ENCODE results near the gene PTPN3. TPM values are rescaled to one million over a fixed set of nuclear protein-coding genes. Genes with fewer than 3 reads are reported as not detected.

Gene PTPN3
- polyA plus RNA-seq, 1 experiment, result 1.1 TPM

GRCh38 chr9:109488351-109488750, 9.8 kb downstream of the PTPN3 start:
- Histone ChIP-seq H3K27me3 (ENCODE audit: control insufficient read depth, insufficient read depth, low read length) (no peaks in the 10 kb centered on the region), H3K4me3 (ENCODE audit: low read depth, low read length) (no peak overlapping the region), H3K36me3 (ENCODE audit: control insufficient read depth, insufficient read depth, low read length) (no peaks in the 10 kb centered on the region)
- ChIA-PET POLR2A (no interaction called here), CTCF (interaction anchor here (0.7 to 1.7 kb wide), 2 partner anchors 9 to 18 kb away, joined by 3 to 5 read pairs; no protein-coding TSS in a partner anchor)
- no peak for DNase-seq (ENCODE audit: low read depth)
- TF ChIP-seq, protein P1, sequence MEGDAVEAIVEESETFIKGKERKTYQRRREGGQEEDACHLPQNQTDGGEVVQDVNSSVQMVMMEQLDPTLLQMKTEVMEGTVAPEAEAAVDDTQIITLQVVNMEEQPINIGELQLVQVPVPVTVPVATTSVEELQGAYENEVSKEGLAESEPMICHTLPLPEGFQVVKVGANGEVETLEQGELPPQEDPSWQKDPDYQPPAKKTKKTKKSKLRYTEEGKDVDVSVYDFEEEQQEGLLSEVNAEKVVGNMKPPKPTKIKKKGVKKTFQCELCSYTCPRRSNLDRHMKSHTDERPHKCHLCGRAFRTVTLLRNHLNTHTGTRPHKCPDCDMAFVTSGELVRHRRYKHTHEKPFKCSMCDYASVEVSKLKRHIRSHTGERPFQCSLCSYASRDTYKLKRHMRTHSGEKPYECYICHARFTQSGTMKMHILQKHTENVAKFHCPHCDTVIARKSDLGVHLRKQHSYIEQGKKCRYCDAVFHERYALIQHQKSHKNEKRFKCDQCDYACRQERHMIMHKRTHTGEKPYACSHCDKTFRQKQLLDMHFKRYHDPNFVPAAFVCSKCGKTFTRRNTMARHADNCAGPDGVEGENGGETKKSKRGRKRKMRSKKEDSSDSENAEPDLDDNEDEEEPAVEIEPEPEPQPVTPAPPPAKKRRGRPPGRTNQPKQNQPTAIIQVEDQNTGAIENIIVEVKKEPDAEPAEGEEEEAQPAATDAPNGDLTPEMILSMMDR (IDR thresholded peaks at IDR 0.05; ENCODE audit: insufficient read depth, low read depth, low read length), result no peak

DNA sequence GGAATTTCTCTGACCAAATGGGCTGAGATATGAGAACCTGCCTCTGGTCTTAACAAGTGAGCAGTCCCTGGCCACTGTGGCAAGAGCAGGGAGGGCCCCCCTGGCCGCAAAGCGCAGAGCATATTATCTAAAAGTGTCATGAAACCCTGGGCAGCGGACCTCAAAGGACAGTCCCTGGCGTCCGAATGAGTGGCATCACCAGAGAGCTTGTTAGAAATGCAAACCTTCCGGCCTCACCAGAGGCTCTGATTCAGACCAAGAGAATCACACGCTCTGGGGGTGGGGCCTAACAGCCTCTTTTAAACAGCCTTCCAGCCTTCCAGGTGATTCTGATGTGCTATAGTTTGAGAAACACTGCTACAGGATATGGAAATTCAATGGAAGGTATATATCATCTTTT, 10.9 kb downstream of the PTPN3 start:
- POLR2A ChIA-PET, result no interaction called here
- TF ChIP-seq, protein P1 (IDR thresholded peaks at IDR 0.05; ENCODE audit: insufficient read depth, low read depth, low read length), result no peak
- Histone ChIP-seq H3K4me3 (ENCODE audit: low read depth, low read length) (no peak overlapping the region), H3K27me3 (ENCODE audit: control insufficient read depth, insufficient read depth, low read length) (no peaks in the 10 kb centered on the region), H3K36me3 (ENCODE audit: control insufficient read depth, insufficient read depth, low read length) (no peaks in the 10 kb centered on the region)
- no peak for DNase-seq (ENCODE audit: low read depth)
- CTCF ChIA-PET, result interaction anchor here (0.6 to 1.7 kb wide), 2 partner anchors 17 to 635 kb away, joined by 3 to 5 read pairs; no protein-coding TSS in a partner anchor

- DNase-seq (ENCODE audit: low read depth), result no peak
- TF ChIP-seq, protein P1 (IDR thresholded peaks at IDR 0.05; ENCODE audit: insufficient read depth, low read depth, low read length), result no peak
- Histone ChIP-seq H3K4me3 (ENCODE audit: low read depth, low read length) (no peak overlapping the region), H3K36me3 (ENCODE audit: control insufficient read depth, insufficient read depth, low read length) (no peaks in the 10 kb centered on the region), H3K27me3 (ENCODE audit: control insufficient read depth, insufficient read depth, low read length) (no peaks in the 10 kb centered on the region)
- ChIA-PET CTCF (interaction anchor here (1.1 to 4.2 kb wide), 4 partner anchors 11 to 43 kb away, joined by 3 to 18 read pairs (median 5); partner anchors contain the start of gene PTPN3), POLR2A (no interaction called here)
These were observed 14.2 kb downstream of the PTPN3 start for GRCh38 chr9:109483744-109484429.

GRCh38 chr9:109482391-109482916, 15.7 kb downstream of the PTPN3 start:
- H3K4me3 ChIP-seq (ENCODE audit: low read depth, low read length), result no peak overlapping the region
- ChIA-PET CTCF (interaction anchor here (1.3 to 4.2 kb wide), 2 partner anchors 12 to 13 kb away, joined by 3 to 18 read pairs; no protein-coding TSS in a partner anchor), POLR2A (no interaction called here)
- TF ChIP-seq, protein P1 (IDR thresholded peaks at IDR 0.05; ENCODE audit: insufficient read depth, low read depth, low read length), result no peak
- no peak for DNase-seq (ENCODE audit: low read depth)
- H3K27me3 ChIP-seq (ENCODE audit: control insufficient read depth, insufficient read depth, low read length), result no peaks in the 10 kb centered on the region
- no peaks in the 10 kb centered on the region for H3K36me3 ChIP-seq (ENCODE audit: control insufficient read depth, insufficient read depth, low read length)

GRCh38 chr9:109481856-109482255, 16.3 kb downstream of the PTPN3 start:
- DNase-seq (ENCODE audit: low read depth), result no peak
- no peaks in the 10 kb centered on the region for H3K36me3 ChIP-seq (ENCODE audit: control insufficient read depth, insufficient read depth, low read length)
- H3K27me3 ChIP-seq (ENCODE audit: control insufficient read depth, insufficient read depth, low read length), result no peaks in the 10 kb centered on the region
- no peak overlapping the region for H3K4me3 ChIP-seq (ENCODE audit: low read depth, low read length)
- POLR2A ChIA-PET, result no interaction called here
- TF ChIP-seq, protein P1 (IDR thresholded peaks at IDR 0.05; ENCODE audit: insufficient read depth, low read depth, low read length), result no peak
- CTCF ChIA-PET, result interaction anchor here (0.6 to 4.2 kb wide), 2 partner anchors 12 to 184 kb away, joined by 3 to 18 read pairs; no protein-coding TSS in a partner anchor
